ENCODE measurements around the gene FAM98C.
A peak's percentile ranks its signal among the peaks of the same experiment; 100 is the strongest.
"Not testable (repeated sequence)": the region's sequence is repeated elsewhere in the genome, so short reads cannot be mapped to it uniquely, and the experiment has no call there.

Gene FAM98C

GRCh38 chr19:38402623-38402966 lies 298 bp upstream of the FAM98C start:
- Histone ChIP-seq H3K9ac (ENCODE audit: low read length) (no peak overlapping the region), H3K27ac (ENCODE audit: low read depth, low read length) (no peak overlapping the region)

GRCh38 chr19:38404858-38405257 lies 2.0 kb downstream of the FAM98C start:
- no peaks in the 10 kb centered on the region for H3K9me3 ChIP-seq (ENCODE audit: low read length)
- H3K4me3 ChIP-seq (ENCODE audit: low read depth in 1 of 2, low read length in 2 of 2), result no peak overlapping the region
- peaks cover 16% of the 10 kb centered on the region for H3K36me3 ChIP-seq (ENCODE audit: insufficient read depth, low read length)
- peaks cover 5% of the 10 kb centered on the region for H3K4me1 ChIP-seq (ENCODE audit: insufficient read depth, low read length)
- H3K27me3 ChIP-seq (ENCODE audit: control insufficient read depth in 1 of 2, insufficient read depth in 2 of 2, low read length in 2 of 2), result peaks cover 2 to 8% of the 10 kb centered on the region in 2 donors
- no peak overlapping the region for H3K9ac ChIP-seq (ENCODE audit: low read length)
- H3K27ac ChIP-seq (ENCODE audit: low read depth, low read length), result no peak overlapping the region

More at GRCh38 chr19:38402623-38402966, 298 bp upstream of the FAM98C start:
- peaks cover 5% of the 10 kb centered on the region for H3K4me1 ChIP-seq (ENCODE audit: insufficient read depth, low read length)
- peak overlapping the region; percentile 41 to 64 for H3K4me3 ChIP-seq (ENCODE audit: low read depth in 1 of 2, low read length in 2 of 2)
- peaks cover 16% of the 10 kb centered on the region for H3K36me3 ChIP-seq (ENCODE audit: insufficient read depth, low read length)
- no peaks in the 10 kb centered on the region for H3K9me3 ChIP-seq (ENCODE audit: low read length)
- peaks cover 22 to 26% of the 10 kb centered on the region in 2 donors for H3K27me3 ChIP-seq (ENCODE audit: control insufficient read depth in 1 of 2, insufficient read depth in 2 of 2, low read length in 2 of 2)

GRCh38 chr19:38405276-38405675 lies 2.4 kb downstream of the FAM98C start:
- Histone ChIP-seq H3K27ac (ENCODE audit: low read depth, low read length) (no peak overlapping the region), H3K9ac (ENCODE audit: low read length) (no peak overlapping the region)

GRCh38 chr19:38409631-38410133 lies 6.8 kb downstream of the FAM98C start:
- peaks cover 16% of the 10 kb centered on the region for H3K36me3 ChIP-seq (ENCODE audit: insufficient read depth, low read length)
- H3K4me1 ChIP-seq (ENCODE audit: insufficient read depth, low read length), result no peaks in the 10 kb centered on the region
- H3K27ac ChIP-seq (ENCODE audit: low read depth, low read length), result no peak overlapping the region
- no peak overlapping the region for H3K9ac ChIP-seq (ENCODE audit: low read length)
- H3K9me3 ChIP-seq (ENCODE audit: low read length), result no peaks in the 10 kb centered on the region
- H3K27me3 ChIP-seq (ENCODE audit: control insufficient read depth in 1 of 2, insufficient read depth in 2 of 2, low read length in 2 of 2), result no peaks in the 10 kb centered on the region
- H3K4me3 ChIP-seq (ENCODE audit: low read depth in 1 of 2, low read length in 2 of 2), result no peak overlapping the region

More at GRCh38 chr19:38405276-38405675, 2.4 kb downstream of the FAM98C start:
- Histone ChIP-seq H3K4me1 (ENCODE audit: insufficient read depth, low read length) (peaks cover 5% of the 10 kb centered on the region), H3K36me3 (ENCODE audit: insufficient read depth, low read length) (peaks cover 16% of the 10 kb centered on the region), H3K9me3 (ENCODE audit: low read length) (no peaks in the 10 kb centered on the region), H3K27me3 (ENCODE audit: control insufficient read depth in 1 of 2, insufficient read depth in 2 of 2, low read length in 2 of 2) (peaks cover 0 to 4% of the 10 kb centered on the region in 2 donors), H3K4me3 (ENCODE audit: low read depth in 1 of 2, low read length in 2 of 2) (no peak overlapping the region)

GRCh38 chr19:38410407-38410806 lies 7.5 kb downstream of the FAM98C start:
- not testable (repeated sequence) for H3K4me1 ChIP-seq (ENCODE audit: insufficient read depth, low read length); H3K4me3 ChIP-seq (ENCODE audit: low read depth in 1 of 2, low read length in 2 of 2); H3K36me3 ChIP-seq (ENCODE audit: insufficient read depth, low read length); H3K27ac ChIP-seq (ENCODE audit: low read depth, low read length); H3K9me3 ChIP-seq (ENCODE audit: low read length); H3K27me3 ChIP-seq (ENCODE audit: control insufficient read depth in 1 of 2, insufficient read depth in 2 of 2, low read length in 2 of 2); H3K9ac ChIP-seq (ENCODE audit: low read length)

- Histone ChIP-seq H3K27me3 (ENCODE audit: control insufficient read depth in 1 of 2, insufficient read depth in 2 of 2, low read length in 2 of 2) (no peaks in the 10 kb centered on the region), H3K27ac (ENCODE audit: low read depth, low read length) (no peak overlapping the region), H3K9ac (ENCODE audit: low read length) (no peak overlapping the region), H3K4me1 (ENCODE audit: insufficient read depth, low read length) (no peaks in the 10 kb centered on the region), H3K36me3 (ENCODE audit: insufficient read depth, low read length) (peaks cover 8% of the 10 kb centered on the region), H3K4me3 (ENCODE audit: low read depth in 1 of 2, low read length in 2 of 2) (no peak overlapping the region), H3K9me3 (ENCODE audit: low read length) (no peaks in the 10 kb centered on the region)
These were observed 8.3 kb downstream of the FAM98C start for GRCh38 chr19:38411041-38411712.

GRCh38 chr19:38411898-38412297 lies 9.0 kb downstream of the FAM98C start:
- not testable (repeated sequence) for H3K27ac ChIP-seq (ENCODE audit: low read depth, low read length); H3K36me3 ChIP-seq (ENCODE audit: insufficient read depth, low read length); H3K4me1 ChIP-seq (ENCODE audit: insufficient read depth, low read length); H3K27me3 ChIP-seq (ENCODE audit: control insufficient read depth in 1 of 2, insufficient read depth in 2 of 2, low read length in 2 of 2); H3K9ac ChIP-seq (ENCODE audit: low read length); H3K4me3 ChIP-seq (ENCODE audit: low read depth in 1 of 2, low read length in 2 of 2); H3K9me3 ChIP-seq (ENCODE audit: low read length)

- Histone ChIP-seq H3K27me3 (ENCODE audit: control insufficient read depth in 1 of 2, insufficient read depth in 2 of 2, low read length in 2 of 2) (peaks cover 0 to 3% of the 10 kb centered on the region in 2 donors), H3K4me1 (ENCODE audit: insufficient read depth, low read length) (no peaks in the 10 kb centered on the region), H3K36me3 (ENCODE audit: insufficient read depth, low read length) (no peaks in the 10 kb centered on the region), H3K27ac (ENCODE audit: low read depth, low read length) (no peak overlapping the region), H3K4me3 (ENCODE audit: low read depth in 1 of 2, low read length in 2 of 2) (no peak overlapping the region), H3K9me3 (ENCODE audit: low read length) (no peaks in the 10 kb centered on the region), H3K9ac (ENCODE audit: low read length) (no peak overlapping the region)
These were observed 9.6 kb downstream of the FAM98C start for GRCh38 chr19:38412491-38412890.

GRCh38 chr19:38412961-38413360 lies 10.1 kb downstream of the FAM98C start:
- no peak overlapping the region for H3K9ac ChIP-seq (ENCODE audit: low read length)
- no peak overlapping the region for H3K4me3 ChIP-seq (ENCODE audit: low read depth in 1 of 2, low read length in 2 of 2)
- H3K27ac ChIP-seq (ENCODE audit: low read depth, low read length), result no peak overlapping the region
- H3K4me1 ChIP-seq (ENCODE audit: insufficient read depth, low read length), result no peaks in the 10 kb centered on the region
- no peaks in the 10 kb centered on the region for H3K9me3 ChIP-seq (ENCODE audit: low read length)
- no peaks in the 10 kb centered on the region for H3K36me3 ChIP-seq (ENCODE audit: insufficient read depth, low read length)
- peaks cover 0 to 8% of the 10 kb centered on the region in 2 donors for H3K27me3 ChIP-seq (ENCODE audit: control insufficient read depth in 1 of 2, insufficient read depth in 2 of 2, low read length in 2 of 2)

- Histone ChIP-seq H3K4me3 (ENCODE audit: low read depth in 1 of 2, low read length in 2 of 2) (no peak overlapping the region), H3K9me3 (ENCODE audit: low read length) (no peaks in the 10 kb centered on the region), H3K27ac (ENCODE audit: low read depth, low read length) (no peak overlapping the region), H3K27me3 (ENCODE audit: control insufficient read depth in 1 of 2, insufficient read depth in 2 of 2, low read length in 2 of 2) (peaks cover 0 to 12% of the 10 kb centered on the region in 2 donors), H3K36me3 (ENCODE audit: insufficient read depth, low read length) (no peaks in the 10 kb centered on the region), H3K4me1 (ENCODE audit: insufficient read depth, low read length) (no peaks in the 10 kb centered on the region), H3K9ac (ENCODE audit: low read length) (no peak overlapping the region)
These were observed 10.5 kb downstream of the FAM98C start for GRCh38 chr19:38413416-38413815.

- H3K9ac ChIP-seq (ENCODE audit: low read length), result no peak overlapping the region
- no peaks in the 10 kb centered on the region for H3K4me1 ChIP-seq (ENCODE audit: insufficient read depth, low read length)
- no peaks in the 10 kb centered on the region for H3K36me3 ChIP-seq (ENCODE audit: insufficient read depth, low read length)
- H3K27me3 ChIP-seq (ENCODE audit: control insufficient read depth in 1 of 2, insufficient read depth in 2 of 2, low read length in 2 of 2), result peaks cover 0 to 15% of the 10 kb centered on the region in 2 donors
- H3K27ac ChIP-seq (ENCODE audit: low read depth, low read length), result no peak overlapping the region
- H3K9me3 ChIP-seq (ENCODE audit: low read length), result no peaks in the 10 kb centered on the region
- H3K4me3 ChIP-seq (ENCODE audit: low read depth in 1 of 2, low read length in 2 of 2), result no peak overlapping the region
These were observed 14.3 kb downstream of the FAM98C start for GRCh38 chr19:38417146-38417543.

Data from muscle layer of colon (tissue), 2 donors.